AG10803 (cell line): ENCODE measurements around the gene CCDC91.

ENCODE experiments used
- DNase-seq: peaks from one replicate; pipeline ENCODE4 v3.0.0; 2010; ENCODE audit warnings: low read depth
- H3K4me3 ChIP-seq: 2 replicates; pipeline ENCODE4 v1.5.1; 2011; ENCODE audit warnings: mild to moderate bottlenecking, low read length, control low read depth
- CTCF ChIP-seq: conservative IDR thresholded peaks from 2 replicates; pipeline ENCODE4 v1.5.1; 2011; ENCODE audit warnings: mild to moderate bottlenecking, low read length, control low read depth, inconsistent platforms

CCDC91 gene

GRCh38 chr12:28558250-28558649 is 368.0 kb downstream of the CCDC91 start:
- H3K4me3 ChIP-seq: no peak overlapping the region
- no peak for TF ChIP-seq CTCF
- DNase-seq: no peak

- peak; percentile 50 for DNase-seq
- no peak overlapping the region for H3K4me3 ChIP-seq
- TF ChIP-seq CTCF: no peak
Observed at GRCh38 chr12:28563286-28563685, 373.0 kb downstream of the CCDC91 start.

GRCh38 chr12:28563936-28564335 is 373.7 kb downstream of the CCDC91 start:
- peak; percentile 94 for DNase-seq
- TF ChIP-seq CTCF: no peak
- no peak overlapping the region for H3K4me3 ChIP-seq

- H3K4me3 ChIP-seq: no peak overlapping the region
- TF ChIP-seq CTCF: no peak
- peak; percentile 97 for DNase-seq
Observed at GRCh38 chr12:28568118-28568517, 377.9 kb downstream of the CCDC91 start.

- TF ChIP-seq CTCF: no peak
- DNase-seq: peak; percentile 84
- no peak overlapping the region for H3K4me3 ChIP-seq
Observed at GRCh38 chr12:28568704-28569103, 378.4 kb downstream of the CCDC91 start.

- H3K4me3 ChIP-seq: peak overlapping the region; percentile 20
- no peak for TF ChIP-seq CTCF
- peak; percentile 97 for DNase-seq
Observed at GRCh38 chr12:28569698-28570411, 379.6 kb downstream of the CCDC91 start.

- no peak overlapping the region for H3K4me3 ChIP-seq
- DNase-seq: no peak
- no peak for TF ChIP-seq CTCF
Observed at GRCh38 chr12:28570811-28571210, 380.6 kb downstream of the CCDC91 start.
